GM12878 (cell line): ENCODE data around the gene UCKL1. TPM values are rescaled to one million over a fixed set of nuclear protein-coding genes. Genes with fewer than 3 reads are reported as not detected.
A peak's percentile ranks its signal among the peaks of the same experiment; 100 is the strongest.

ENCODE experiments used
- ATAC-seq: fragments of 200-7000 bp; cut with Tn5 transposase; 3 replicates; pipeline ENCODE4 v1.9.1; 2020; ENCODE audit warnings: mild to moderate bottlenecking, moderate library complexity
- BruUV-seq: library from RNA; stranded (reverse); fragments of 400-500 nt; replicated peaks from 2 replicates; lab custom pipeline; 2021; lab: Mats Ljungman, UMichigan
- CTCF ChIA-PET: fragments of 300-600 bp; sonication (Branson Sonifier 250); formaldehyde crosslinking; extraction: SDS; loops from one replicate; lab custom pipeline; 2021; ENCODE audit warnings: inconsistent platforms; lab: Yijun Ruan, JAX
- POLR2A ChIA-PET: fragments of 350-600 bp; formaldehyde crosslinking; extraction: SDS; loops from one replicate; lab custom pipeline; 2021; ENCODE audit warnings: inconsistent platforms; lab: Charles Lee
- RAD21 ChIA-PET: fragments of 300-600 bp; sonication (Branson Sonifier 250); formaldehyde crosslinking; loops from one replicate; lab custom pipeline; 2023; ENCODE audit warnings: antibody characterized with exemption; ENCODE audit not compliant: unreplicated experiment; lab: Charles Lee
- SMC1A ChIA-PET: fragments of 300-600 bp; sonication (Branson Sonifier 250); formaldehyde crosslinking; loops from one replicate; lab custom pipeline; 2023; ENCODE audit not compliant: unreplicated experiment, uncharacterized antibody; lab: Charles Lee
- DNase-seq: peaks from one replicate; pipeline ENCODE4 v3.0.0-alpha.2; 2011; ENCODE audit warnings: low read depth, low spot score
- FAIRE-seq: peaks from 3 replicates; lab custom pipeline; 2011; peaks lifted over from hg19 to GRCh38; lab: Jason Lieb, UNC
- H2AFZ ChIP-seq: 2 replicates; pipeline ENCODE4 v1.6.0; 2011; ENCODE audit warnings: low read depth, low read length, control low read depth; ENCODE audit not compliant: control insufficient read depth
- H3K27ac ChIP-seq: 2 replicates; pipeline ENCODE4 v1.5.1; 2011; ENCODE audit warnings: control low read depth; ENCODE audit not compliant: control insufficient read depth, insufficient read depth
- H3K27me3 ChIP-seq, 2 experiments: replicated peaks in 1 of 2; 2 replicates each; pipeline versions ENCODE4 v1.6.0 to v1.6.1; 2011; ENCODE audit warnings: low read length in 1 of 2; ENCODE audit not compliant: control insufficient read depth in 2 of 2, insufficient read depth in 2 of 2
- H3K36me3 ChIP-seq, 2 experiments: 2 replicates each; pipeline ENCODE4 v1.5.1; 2011; ENCODE audit warnings: low read length in 1 of 2; ENCODE audit not compliant: control insufficient read depth in 2 of 2, insufficient read depth in 2 of 2
- H3K4me1 ChIP-seq: 2 replicates; pipeline ENCODE4 v1.6.1; 2011; ENCODE audit warnings: mild to moderate bottlenecking, low read length, moderate library complexity, mixed read lengths; ENCODE audit not compliant: control insufficient read depth, insufficient read depth
- H3K4me2 ChIP-seq: 2 replicates; pipeline ENCODE4 v1.6.0; 2011; ENCODE audit warnings: control low read depth; ENCODE audit not compliant: control insufficient read depth, insufficient read depth
- H3K4me3 ChIP-seq: fragments of 200-600 bp; sonication (generic); 2 replicates; pipeline ENCODE4 v1.5.1; 2016
- H3K79me2 ChIP-seq: 2 replicates; pipeline ENCODE4 v1.6.0; 2011; ENCODE audit warnings: low read length; ENCODE audit not compliant: control insufficient read depth, insufficient read depth
- H3K9ac ChIP-seq: 2 replicates; pipeline ENCODE4 v1.8.0; 2011; ENCODE audit warnings: low read length, control low read depth, mixed read lengths; ENCODE audit not compliant: control insufficient read depth, insufficient read depth
- H3K9me3 ChIP-seq: replicated peaks from 3 replicates; pipeline ENCODE4 v1.5.1; 2011; ENCODE audit warnings: mild to moderate bottlenecking, low read length; ENCODE audit not compliant: control insufficient read depth, insufficient read depth
- H4K20me1 ChIP-seq: 2 replicates; pipeline ENCODE4 v1.6.0; 2011; ENCODE audit not compliant: control insufficient read depth, insufficient read depth
- CHD4 ChIP-seq: fragments of 200-600 bp; sonication (generic); IDR thresholded peaks from 2 replicates; pipeline ENCODE4 v1.6.1; 2016; ENCODE audit warnings: mild to moderate bottlenecking
- MAX ChIP-seq: IDR thresholded peaks from 2 replicates; pipeline ENCODE4 v1.6.1; 2012; ENCODE audit warnings: low read depth, low read length, improper control_type of control experiment
- POLR2A ChIP-seq: IDR thresholded peaks from 2 replicates; pipeline ENCODE4 v1.6.1; 2011; ENCODE audit warnings: low read depth, mild to moderate bottlenecking, low read length
- ZNF687 ChIP-seq: fragments of 450-650 bp; IDR thresholded peaks from 2 replicates; pipeline ENCODE4 v1.6.1; 2017; ENCODE audit warnings: mild to moderate bottlenecking, moderate library complexity
- WGBS: methylation state at CpG from one replicate; pipeline ENCODE4 v1.1.6; 2016; ENCODE audit warnings: low lambda C conversion rate; ENCODE audit not compliant: insufficient replicate concordance, insufficient coverage; ENCODE audit errors: missing lambda C conversion rate; 5-methylcytosine and 5-hydroxymethylcytosine counted together
- in situ Hi-C: fragments of 300-500 bp; cut with MboI; formaldehyde crosslinking; loops from 9 replicates; pipeline ENCODE4 v1.14.3; 2018; ENCODE audit warnings: mixed read lengths
- intact Hi-C: fragments of 100-400 bp; cut with micrococcal nuclease; formaldehyde crosslinking; loops from one replicate; pipeline ENCODE4 v1.14.2; 2022; ENCODE audit not compliant: unreplicated experiment
- polyA plus RNA-seq, 11 experiments: library from polyadenylated mRNA; depleted of rRNA in 4 of 11; unstranded in 6 of 11; stranded (reverse) in 5 of 11; fragments of >200 nt; fragmentation: Nextera tagmentation in 4 of 11; fragmentation: Illumina TruSeq in 1 of 11; extraction: Ambion mirVana in 4 of 11; extraction: Trizol in 1 of 11; gene quantifications; 1 replicate in 1 of 11; 2 replicates in 10 of 11; pipeline versions ENCODE4 v1.2.1 to v1.2.3, GENCODE V29; 2011 to 2016; ENCODE audit warnings: inconsistent platforms in 2 of 11, missing spikeins in 2 of 11, low read depth in 1 of 11
- total RNA-seq, 4 experiments: library from RNA; depleted of rRNA in 3 of 4; stranded (reverse); fragments of >200 nt in 3 of 4; fragmentation: Illumina TruSeq in 1 of 4; extraction: Trizol in 1 of 4; gene quantifications; 2 replicates each; pipeline versions ENCODE4 v1.2.1 to v1.2.3, GENCODE V29; 2013 to 2021

The UCKL1 gene
- total and polyA plus RNA-seq, 10 of the 15 experiments (the other 5 are each of a cell fraction or from before 2014, with no cell fraction given): 2.4 to 36.3 (median 24.8) TPM

GRCh38 chr20:63941282-63942081, 14.7 kb downstream of the UCKL1 start:
- BruUV-seq: no TSS peak
- intact Hi-C loops: no loop called here
- 73% methylated on average over 26 of the region's 39 CpGs for WGBS
- 0 out of 2 replicates have a peak, but pooled peaks have one; percentile 4 for TF ChIP-seq POLR2A
- no peak for TF ChIP-seq CHD4
- no peak for TF ChIP-seq ZNF687
- no peak for TF ChIP-seq MAX
- DNase-seq (no peak), ATAC-seq (peak; percentile 61), FAIRE-seq (no peak)
- H2AFZ ChIP-seq: no peak overlapping the region
- H3K27me3 ChIP-seq: no peaks in the 10 kb centered on the region
- in situ Hi-C loops: no loop called here
- H3K9ac ChIP-seq: no peak overlapping the region
- SMC1A ChIA-PET: no interaction called here
- CTCF ChIA-PET: interaction anchor here (0.9 kb wide), 1 partner anchor 26 kb away, joined by 3 read pairs; no protein-coding TSS in a partner anchor
- no peaks in the 10 kb centered on the region; the same call in 2 of the 3 replicates for H3K9me3 ChIP-seq
- POLR2A ChIA-PET: no interaction called here
- H4K20me1 ChIP-seq: no peaks in the 10 kb centered on the region
- no peaks in the 10 kb centered on the region for H3K4me1 ChIP-seq
- RAD21 ChIA-PET: no interaction called here
- no peak overlapping the region for H3K27ac ChIP-seq
- H3K36me3 ChIP-seq: peaks cover 17 to 47% of the 10 kb centered on the region in 2 experiments; a peak in 3 of 4 replicates
- H3K4me3 ChIP-seq: no peak overlapping the region
- H3K79me2 ChIP-seq: no peaks in the 10 kb centered on the region
- H3K4me2 ChIP-seq: no peak overlapping the region
